Upper lobe of left lung (tissue), 6 donors: Measurements from ENCODE around the gene GET3. TPM values are rescaled to one million over a fixed set of nuclear protein-coding genes. Genes with fewer than 3 reads are reported as not detected.
"Not testable (repeated sequence)": the region's sequence is repeated elsewhere in the genome, so short reads cannot be mapped to it uniquely, and the experiment has no call there.

Source experiments
- ATAC-seq, 2 donors: fragments of 200-7000 bp; cut with Tn5 transposase; one replicate each; pipeline ENCODE4 v1.9.1; 2022; ENCODE audit warnings: mild to moderate bottlenecking in 2 of 2, moderate library complexity in 2 of 2; ENCODE audit not compliant: low FRiP score in 2 of 2
- DNase-seq, 2 donors: peaks; one replicate each; pipeline ENCODE4 v3.0.0-alpha.2; 2019 to 2020
- H3K27ac ChIP-seq, 4 donors: fragments of 200-600 bp; sonication (generic); one replicate each; pipeline ENCODE4 v1.5.1; 2016 to 2019
- H3K27me3 ChIP-seq, 4 donors: fragments of 200-600 bp; sonication (generic); one replicate each; pipeline ENCODE4 v1.5.1; 2017 to 2019
- H3K36me3 ChIP-seq, 4 donors: fragments of 200-600 bp; sonication (generic); one replicate each; pipeline ENCODE4 v1.5.1; 2016 to 2019
- H3K4me1 ChIP-seq, 4 donors: fragments of 200-600 bp; sonication (generic); one replicate each; pipeline ENCODE4 v1.5.1; 2018 to 2019
- H3K4me3 ChIP-seq, 4 donors: fragments of 200-600 bp; sonication (generic); one replicate each; pipeline ENCODE4 v1.5.1; 2017 to 2019; ENCODE audit warnings: mild to moderate bottlenecking in 2 of 4, moderate library complexity in 1 of 4
- H3K9me3 ChIP-seq, 4 donors: fragments of 200-600 bp; sonication (generic); one replicate each; pipeline ENCODE4 v1.5.1; 2018 to 2019
- CTCF ChIP-seq, 6 experiments: fragments of 450-650 bp in 4 of 6; fragments of 200-600 bp in 2 of 6; sonication (generic) in 2 of 6; IDR thresholded peaks; one replicate each; pipeline ENCODE4 v1.5.1; 2016 to 2019; ENCODE audit warnings: antibody characterized with exemption in 6 of 6
- EP300 ChIP-seq, 4 donors: sonication (generic); formaldehyde crosslinking; IDR thresholded peaks; one replicate each; pipeline ENCODE4 v1.5.1; 2017; ENCODE audit warnings: antibody characterized with exemption in 4 of 4, control low read depth in 2 of 4
- POLR2A ChIP-seq, 4 donors: fragments of 450-650 bp; IDR thresholded peaks; one replicate each; pipeline ENCODE4 v1.5.1; 2016 to 2017; ENCODE audit warnings: antibody characterized with exemption in 4 of 4, mild to moderate bottlenecking in 2 of 4
- POLR2AphosphoS5 ChIP-seq, 2 donors: sonication (generic); formaldehyde crosslinking; IDR thresholded peaks; one replicate each; pipeline ENCODE4 v1.5.1; 2017; ENCODE audit warnings: antibody characterized with exemption in 2 of 2
- WGBS, 2 donors: methylation state at CpG; one replicate each; pipeline ENCODE4 v1.1.5; 2017 to 2018; 5-methylcytosine and 5-hydroxymethylcytosine counted together
- total RNA-seq, 6 donors: library from RNA; depleted of rRNA in 4 of 6; stranded (reverse); fragments of >200 nt in 4 of 6; gene quantifications; one replicate each; pipeline versions ENCODE4 v1.1.0 to v1.2.1, GENCODE V29; 2016 to 2021
- donor health status: DM: no; HTN: no; CAD: no; lungs with moderate emphysema.
- donor health status: DM: no; HTN: yes; CAD: no; lungs with severe emphysema.

GET3 gene
- total RNA-seq, 6 donors from 2014 or later: 14.7 to 71.7 (median 49.8) TPM

GRCh38 chr19:12712077-12712476 is 25.2 kb upstream of the GET3 start:
- ATAC-seq, H3K27ac ChIP-seq, H3K4me3 ChIP-seq, H3K9me3 ChIP-seq, H3K4me1 ChIP-seq, H3K27me3 ChIP-seq: not testable (repeated sequence)
- H3K36me3 ChIP-seq: peaks cover 39 to 96% (median 77%) of the 10 kb centered on the region in 4 donors
- DNase-seq: peak in 1 of 2 donors; percentile 44
- TF ChIP-seq CTCF (IDR thresholded peaks at IDR 0.05): peak; percentile 15 to 57 (median 34)
- WGBS, 2 donors: 61 to 91% methylated on average over 3 to 11 of the region's 14 CpGs

GRCh38 chr19:12713304-12713703 is 24.0 kb upstream of the GET3 start:
- not testable (repeated sequence) for ATAC-seq, H3K27ac ChIP-seq, H3K27me3 ChIP-seq, H3K4me3 ChIP-seq, DNase-seq, H3K9me3 ChIP-seq, H3K4me1 ChIP-seq
- WGBS, 2 donors: 96 to 98% methylated on average over 9 of the region's 9 CpGs
- H3K36me3 ChIP-seq: peaks cover 36 to 93% (median 78%) of the 10 kb centered on the region in 4 donors

- no peaks in the 10 kb centered on the region for H3K27me3 ChIP-seq
- TF ChIP-seq CTCF (IDR thresholded peaks at IDR 0.05) (no peak), POLR2AphosphoS5 (IDR thresholded peaks at IDR 0.05) (no peak), POLR2A (IDR thresholded peaks at IDR 0.05) (no peak), EP300 (IDR thresholded peaks at IDR 0.05) (no peak)
- H3K9me3 ChIP-seq: no peaks in the 10 kb centered on the region
- DNase-seq: no peak
- no peak for ATAC-seq
- H3K4me3 ChIP-seq: no peak overlapping the region
- H3K27ac ChIP-seq: no peak overlapping the region
- WGBS, 2 donors: 94 to 97% methylated on average over 6 to 15 of the region's 15 CpGs
- peaks cover under 1 to 2% (median 1%) of the 10 kb centered on the region in 4 donors for H3K4me1 ChIP-seq
- H3K36me3 ChIP-seq: peaks cover 27 to 82% (median 68%) of the 10 kb centered on the region in 4 donors
Observed at GRCh38 chr19:12715102-12715501, 22.2 kb upstream of the GET3 start.

GRCh38 chr19:12715929-12716328 is 21.4 kb upstream of the GET3 start:
- Histone ChIP-seq H3K4me1 (peaks cover 9 to 10% (median 10%) of the 10 kb centered on the region in 4 donors), H3K9me3 (no peaks in the 10 kb centered on the region), H3K36me3 (peaks cover 18 to 74% (median 60%) of the 10 kb centered on the region in 4 donors), H3K27me3 (no peaks in the 10 kb centered on the region), H3K4me3 (no peak overlapping the region), H3K27ac (no peak overlapping the region)
- no peak for ATAC-seq
- no peak for TF ChIP-seq POLR2AphosphoS5 (IDR thresholded peaks at IDR 0.05)
- no peak for TF ChIP-seq CTCF (IDR thresholded peaks at IDR 0.05)
- TF ChIP-seq EP300 (IDR thresholded peaks at IDR 0.05): no peak
- TF ChIP-seq POLR2A (IDR thresholded peaks at IDR 0.05): no peak
- whole genome bisulfite sequencing, 2 donors: 92 to 100% methylated on average over 3 of the region's 3 CpGs
- DNase-seq: no peak

- H3K36me3 ChIP-seq: peaks cover 9 to 33% (median 22%) of the 10 kb centered on the region in 4 donors
- H3K27ac ChIP-seq: peak overlapping the region in 2 of 4 donors; percentile 92 to 98
- H3K4me1 ChIP-seq: peaks cover 31 to 38% (median 34%) of the 10 kb centered on the region in 4 donors
- ATAC-seq: no peak
- WGBS, 2 donors: 88 to 91% methylated on average over 10 of the region's 10 CpGs
- no peaks in the 10 kb centered on the region for H3K27me3 ChIP-seq
- TF ChIP-seq CTCF (IDR thresholded peaks at IDR 0.05) (no peak), POLR2A (IDR thresholded peaks at IDR 0.05) (no peak), POLR2AphosphoS5 (IDR thresholded peaks at IDR 0.05) (no peak), EP300 (IDR thresholded peaks at IDR 0.05) (no peak)
- no peaks in the 10 kb centered on the region for H3K9me3 ChIP-seq
- DNase-seq: no peak
- peak overlapping the region in 2 of 4 donors; percentile 92 to 95 for H3K4me3 ChIP-seq
Observed at GRCh38 chr19:12720296-12720695, 17.0 kb upstream of the GET3 start.
